ENCODE measurements around the gene INSRR. TPM values are rescaled to one million over a fixed set of nuclear protein-coding genes. Genes with fewer than 3 reads are reported as not detected.

The INSRR gene
- total and polyA plus RNA-seq, 9 of the 15 experiments (the other 6 are each of a cell fraction or from before 2014, with no cell fraction given), result 0.03 to 0.18 (median 0.06) TPM; not detected in 3

- TF ChIP-seq, protein P1, sequence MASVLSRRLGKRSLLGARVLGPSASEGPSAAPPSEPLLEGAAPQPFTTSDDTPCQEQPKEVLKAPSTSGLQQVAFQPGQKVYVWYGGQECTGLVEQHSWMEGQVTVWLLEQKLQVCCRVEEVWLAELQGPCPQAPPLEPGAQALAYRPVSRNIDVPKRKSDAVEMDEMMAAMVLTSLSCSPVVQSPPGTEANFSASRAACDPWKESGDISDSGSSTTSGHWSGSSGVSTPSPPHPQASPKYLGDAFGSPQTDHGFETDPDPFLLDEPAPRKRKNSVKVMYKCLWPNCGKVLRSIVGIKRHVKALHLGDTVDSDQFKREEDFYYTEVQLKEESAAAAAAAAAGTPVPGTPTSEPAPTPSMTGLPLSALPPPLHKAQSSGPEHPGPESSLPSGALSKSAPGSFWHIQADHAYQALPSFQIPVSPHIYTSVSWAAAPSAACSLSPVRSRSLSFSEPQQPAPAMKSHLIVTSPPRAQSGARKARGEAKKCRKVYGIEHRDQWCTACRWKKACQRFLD (CRISPR knock-in tag; IDR thresholded peaks at IDR 0.05), result no peak
- TF ChIP-seq HEY1 (CRISPR knock-in tag; IDR thresholded peaks at IDR 0.05; ENCODE audit: borderline replicate concordance) (no peak), ZNF584 (CRISPR knock-in tag; IDR thresholded peaks at IDR 0.05; ENCODE audit: low read depth) (no peak), TEAD4 (IDR thresholded peaks at IDR 0.05; ENCODE audit: low read length) (no peak), TEAD4 (CRISPR knock-in tag; IDR thresholded peaks at IDR 0.05; ENCODE audit: borderline replicate concordance) (no peak), GATAD2A (IDR thresholded peaks at IDR 0.05) (0 out of 2 replicates have a peak, but pooled peaks have one; percentile 75), TAF1 (IDR thresholded peaks at IDR 0.05; ENCODE audit: control insufficient read depth, extremely low read depth, insufficient read depth, low read length, severe bottlenecking) (no peak), ZNF311 (CRISPR knock-in tag; IDR thresholded peaks at IDR 0.05) (no peak), MLX (CRISPR knock-in tag; conservative IDR thresholded peaks at IDR 0.05) (no peak), CBX5 (IDR thresholded peaks at IDR 0.05; ENCODE audit: borderline replicate concordance, low read depth) (peak; percentile 16; the same call in 1 of the 2 replicates), GABPB1 (CRISPR knock-in tag; IDR thresholded peaks at IDR 0.05) (no peak), ZNF79 (CRISPR knock-in tag; IDR thresholded peaks at IDR 0.05; ENCODE audit: low read depth) (no peak)
- TF ChIP-seq, protein P2, sequence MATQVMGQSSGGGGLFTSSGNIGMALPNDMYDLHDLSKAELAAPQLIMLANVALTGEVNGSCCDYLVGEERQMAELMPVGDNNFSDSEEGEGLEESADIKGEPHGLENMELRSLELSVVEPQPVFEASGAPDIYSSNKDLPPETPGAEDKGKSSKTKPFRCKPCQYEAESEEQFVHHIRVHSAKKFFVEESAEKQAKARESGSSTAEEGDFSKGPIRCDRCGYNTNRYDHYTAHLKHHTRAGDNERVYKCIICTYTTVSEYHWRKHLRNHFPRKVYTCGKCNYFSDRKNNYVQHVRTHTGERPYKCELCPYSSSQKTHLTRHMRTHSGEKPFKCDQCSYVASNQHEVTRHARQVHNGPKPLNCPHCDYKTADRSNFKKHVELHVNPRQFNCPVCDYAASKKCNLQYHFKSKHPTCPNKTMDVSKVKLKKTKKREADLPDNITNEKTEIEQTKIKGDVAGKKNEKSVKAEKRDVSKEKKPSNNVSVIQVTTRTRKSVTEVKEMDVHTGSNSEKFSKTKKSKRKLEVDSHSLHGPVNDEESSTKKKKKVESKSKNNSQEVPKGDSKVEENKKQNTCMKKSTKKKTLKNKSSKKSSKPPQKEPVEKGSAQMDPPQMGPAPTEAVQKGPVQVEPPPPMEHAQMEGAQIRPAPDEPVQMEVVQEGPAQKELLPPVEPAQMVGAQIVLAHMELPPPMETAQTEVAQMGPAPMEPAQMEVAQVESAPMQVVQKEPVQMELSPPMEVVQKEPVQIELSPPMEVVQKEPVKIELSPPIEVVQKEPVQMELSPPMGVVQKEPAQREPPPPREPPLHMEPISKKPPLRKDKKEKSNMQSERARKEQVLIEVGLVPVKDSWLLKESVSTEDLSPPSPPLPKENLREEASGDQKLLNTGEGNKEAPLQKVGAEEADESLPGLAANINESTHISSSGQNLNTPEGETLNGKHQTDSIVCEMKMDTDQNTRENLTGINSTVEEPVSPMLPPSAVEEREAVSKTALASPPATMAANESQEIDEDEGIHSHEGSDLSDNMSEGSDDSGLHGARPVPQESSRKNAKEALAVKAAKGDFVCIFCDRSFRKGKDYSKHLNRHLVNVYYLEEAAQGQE (IDR thresholded peaks at IDR 0.05; ENCODE audit: borderline replicate concordance), result peak; percentile 88
- TF ChIP-seq, protein P2 (CRISPR knock-in tag; IDR thresholded peaks at IDR 0.05; ENCODE audit: low read depth), result no peak
- TF ChIP-seq, protein P3, sequence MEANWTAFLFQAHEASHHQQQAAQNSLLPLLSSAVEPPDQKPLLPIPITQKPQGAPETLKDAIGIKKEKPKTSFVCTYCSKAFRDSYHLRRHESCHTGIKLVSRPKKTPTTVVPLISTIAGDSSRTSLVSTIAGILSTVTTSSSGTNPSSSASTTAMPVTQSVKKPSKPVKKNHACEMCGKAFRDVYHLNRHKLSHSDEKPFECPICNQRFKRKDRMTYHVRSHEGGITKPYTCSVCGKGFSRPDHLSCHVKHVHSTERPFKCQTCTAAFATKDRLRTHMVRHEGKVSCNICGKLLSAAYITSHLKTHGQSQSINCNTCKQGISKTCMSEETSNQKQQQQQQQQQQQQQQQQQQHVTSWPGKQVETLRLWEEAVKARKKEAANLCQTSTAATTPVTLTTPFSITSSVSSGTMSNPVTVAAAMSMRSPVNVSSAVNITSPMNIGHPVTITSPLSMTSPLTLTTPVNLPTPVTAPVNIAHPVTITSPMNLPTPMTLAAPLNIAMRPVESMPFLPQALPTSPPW (CRISPR knock-in tag; IDR thresholded peaks at IDR 0.05), result peak; percentile 68
These were observed 19.9 kb downstream of the INSRR start (continued) for GRCh38 chr1:156838972-156839371.

All from K562 (cell line).